NCI-H1694 (cell line): ENCODE measurements around the gene CFHR5.
"Not testable (repeated sequence)": the region's sequence is repeated elsewhere in the genome, so short reads cannot be mapped to it uniquely, and the experiment has no call there.

ENCODE experiments used
- DNase-seq: peaks from one replicate; lab custom pipeline; 2025; lab: John Stamatoyannopoulos, UW

Gene CFHR5

DNA sequence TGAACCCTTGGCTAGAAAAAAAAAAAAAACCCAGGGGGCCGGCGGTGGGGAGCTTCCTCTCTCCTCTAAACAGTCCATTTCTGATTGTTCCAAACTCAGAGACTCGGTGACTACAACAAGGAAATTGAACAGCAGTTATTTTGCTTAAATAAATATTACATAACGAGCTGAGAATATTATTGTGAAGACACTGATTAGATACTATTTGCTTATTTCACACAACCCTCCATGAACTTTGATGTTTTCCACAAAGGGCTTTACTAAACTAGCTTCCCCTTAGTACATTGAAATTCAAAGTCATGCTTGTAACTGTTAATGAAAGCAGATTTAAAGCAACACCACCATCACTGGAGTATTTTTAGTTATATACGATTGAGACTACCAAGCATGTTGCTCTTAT is at the start of gene CFHR5:
CFHR5 (plus strand) TSS at position 279 of the 400 bp plus-strand sequence; CDS start at position 388, 109 bp downstream.
- DNase-seq = no peak

DNA sequence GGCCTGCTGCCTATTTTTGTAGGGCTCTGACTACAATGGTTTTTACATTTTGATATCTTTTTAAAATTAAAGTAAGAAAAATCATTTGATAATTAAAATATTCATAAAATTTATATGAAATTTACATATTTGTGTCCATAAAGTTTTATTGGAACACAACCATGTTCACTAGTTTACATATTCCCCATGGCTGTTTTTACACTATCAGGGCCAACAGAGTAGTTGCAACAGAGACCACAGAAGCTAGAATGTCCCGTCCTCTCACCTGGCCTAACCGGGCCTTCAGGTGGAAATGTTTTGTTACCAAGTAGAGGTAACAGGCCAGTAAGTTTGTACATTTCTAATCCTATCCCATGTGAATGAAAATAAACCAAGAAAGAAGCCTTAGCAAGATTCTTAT is 44.5 kb upstream of the CFHR5 start:
- DNase-seq = not testable (repeated sequence)

DNA sequence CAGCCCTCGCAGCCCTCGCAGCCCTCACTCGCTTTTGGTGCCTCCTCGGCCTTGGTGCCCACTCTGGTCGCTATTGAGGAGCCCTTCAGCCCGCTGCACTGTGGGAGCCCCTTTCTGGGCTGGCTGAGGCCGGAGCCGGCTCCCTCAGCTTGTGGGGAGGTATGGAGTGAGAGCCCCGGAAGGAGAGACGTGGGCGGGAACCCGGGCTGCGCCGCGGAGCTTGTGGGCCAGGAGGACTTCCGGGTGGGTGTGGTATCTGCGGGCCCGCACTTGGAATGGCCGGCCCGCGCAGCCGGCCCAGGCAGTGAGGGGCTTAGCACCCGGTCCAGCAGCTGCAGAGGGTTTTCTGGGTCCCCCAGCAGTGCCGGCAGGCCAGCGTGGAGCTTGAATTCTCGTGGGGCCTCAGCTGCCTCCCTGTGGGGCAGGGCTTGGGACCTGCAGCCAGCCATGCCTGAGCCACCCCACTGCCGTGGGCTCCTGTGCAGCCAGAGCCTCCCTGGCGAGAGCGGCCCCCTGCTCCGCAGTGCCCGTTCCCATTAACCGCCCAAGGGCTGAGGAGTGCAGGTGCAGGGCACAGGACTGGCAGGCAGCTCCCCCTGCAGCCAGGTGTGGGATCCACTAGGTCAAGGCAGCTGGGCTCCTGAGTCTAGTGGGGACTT is 43.7 kb upstream of the CFHR5 start:
- DNase-seq = no peak

DNA sequence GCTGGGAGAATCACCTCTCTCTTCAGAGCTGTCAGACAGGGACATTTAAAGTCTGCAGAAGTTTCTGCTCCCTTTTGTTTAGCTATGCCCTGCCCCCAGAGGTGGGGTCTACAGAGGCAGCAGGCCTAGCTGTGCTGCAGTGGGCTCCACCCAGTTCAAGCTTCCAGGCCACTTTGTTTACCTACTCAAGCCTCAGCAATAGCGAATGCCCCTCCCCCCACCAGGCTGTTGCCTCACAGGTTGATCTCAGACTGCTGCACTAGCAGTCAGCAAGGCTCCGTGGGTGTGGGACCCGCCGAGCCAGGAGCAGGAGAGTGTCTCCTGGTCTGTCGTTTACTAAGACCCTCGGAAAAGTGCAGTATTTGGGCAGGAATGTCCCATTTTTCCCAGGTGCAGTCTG is 35.9 kb upstream of the CFHR5 start:
- not testable (repeated sequence) for DNase-seq

DNA sequence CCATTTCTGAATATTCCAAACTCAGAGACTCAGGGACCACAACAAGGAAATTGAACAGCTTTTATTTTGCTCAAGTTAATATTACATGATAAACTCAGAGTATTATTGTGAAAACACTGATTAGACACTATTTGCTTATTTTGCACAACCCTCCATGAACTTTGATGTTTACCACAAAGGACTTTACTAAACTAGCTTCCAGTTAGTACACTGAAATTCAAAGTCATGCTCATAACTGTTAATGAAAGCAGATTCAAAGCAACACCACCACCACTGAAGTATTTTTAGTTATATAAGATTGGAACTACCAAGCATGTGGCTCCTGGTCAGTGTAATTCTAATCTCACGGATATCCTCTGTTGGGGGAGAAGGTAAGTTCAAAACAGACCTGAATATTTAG is 33.8 kb upstream of the CFHR5 start, which contains the start of gene CFHR2:
CFHR2 (plus strand) TSS at position 171 of the 400 bp plus-strand sequence; CDS start at position 314, 143 bp downstream.
- not testable (repeated sequence) for DNase-seq

DNA sequence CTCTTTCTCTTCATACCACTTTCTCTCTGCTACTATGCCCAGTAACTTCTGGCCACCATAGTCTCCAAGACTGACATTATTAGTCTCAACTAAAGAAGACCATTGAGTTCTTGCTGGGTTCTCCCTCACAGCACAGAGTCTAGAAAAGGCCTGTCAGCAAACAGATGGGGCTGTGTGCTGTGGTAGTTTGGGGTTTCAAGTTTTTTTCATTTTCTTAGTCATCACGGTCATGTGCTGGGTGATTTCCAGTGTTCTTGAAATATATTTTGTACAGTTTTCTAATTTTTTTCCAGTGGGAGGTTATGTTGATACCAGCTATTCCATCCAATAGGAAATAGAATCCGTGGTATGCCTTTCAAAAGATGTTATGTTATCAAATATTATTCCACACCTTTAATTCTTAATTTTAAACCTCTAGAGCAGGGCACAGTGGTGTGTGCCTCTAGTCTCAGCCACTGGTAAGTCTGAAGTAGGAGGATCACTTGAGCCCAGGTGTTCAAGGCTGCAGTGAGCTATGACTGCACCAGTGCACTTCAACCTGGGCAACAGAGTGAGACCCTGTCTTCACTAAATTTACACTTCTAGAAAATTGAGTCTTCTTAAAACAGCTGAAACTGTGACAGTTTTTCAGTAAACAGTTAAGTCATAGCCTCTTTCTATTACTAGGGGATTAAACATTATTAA is 25.5 kb upstream of the CFHR5 start:
- DNase-seq = no peak

DNA sequence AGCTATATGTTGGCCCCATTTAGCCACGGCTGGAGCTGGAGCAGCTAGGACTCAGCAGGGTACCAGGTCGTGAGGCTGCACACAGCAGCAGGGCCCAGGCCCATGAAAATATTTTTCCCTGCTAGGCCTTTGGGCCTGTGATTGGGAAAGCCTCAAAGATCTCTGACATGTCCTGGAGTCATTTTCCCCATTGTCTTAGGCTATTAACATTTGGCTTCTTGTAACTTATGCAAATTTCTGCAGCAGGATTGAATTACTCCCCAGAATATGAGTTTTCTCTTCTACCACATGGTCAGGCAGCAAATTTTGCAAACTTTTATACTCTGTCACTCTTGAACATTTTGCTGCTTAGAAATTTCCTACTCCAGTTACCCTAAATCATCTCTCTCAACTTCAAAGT is 22.6 kb upstream of the CFHR5 start:
- no peak for DNase-seq

DNA sequence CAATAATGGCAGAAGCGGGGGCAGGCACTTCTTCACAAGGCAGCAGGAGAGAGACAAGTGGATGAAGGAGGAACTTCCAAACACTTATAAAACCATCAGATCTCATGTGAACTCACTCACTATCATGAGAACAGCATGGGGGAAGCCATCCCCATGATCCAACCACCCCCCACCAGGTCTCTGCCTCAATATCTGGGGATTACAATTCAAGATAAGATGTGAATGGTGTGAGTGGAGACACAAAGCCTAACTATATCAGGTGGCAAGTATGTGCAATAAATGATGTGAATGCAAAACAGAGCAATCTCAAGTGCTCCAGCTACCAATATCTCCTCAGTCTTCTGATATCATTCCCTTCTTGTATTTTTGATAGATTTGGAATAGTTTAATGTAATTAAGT is 21.4 kb upstream of the CFHR5 start:
- no peak for DNase-seq

DNA sequence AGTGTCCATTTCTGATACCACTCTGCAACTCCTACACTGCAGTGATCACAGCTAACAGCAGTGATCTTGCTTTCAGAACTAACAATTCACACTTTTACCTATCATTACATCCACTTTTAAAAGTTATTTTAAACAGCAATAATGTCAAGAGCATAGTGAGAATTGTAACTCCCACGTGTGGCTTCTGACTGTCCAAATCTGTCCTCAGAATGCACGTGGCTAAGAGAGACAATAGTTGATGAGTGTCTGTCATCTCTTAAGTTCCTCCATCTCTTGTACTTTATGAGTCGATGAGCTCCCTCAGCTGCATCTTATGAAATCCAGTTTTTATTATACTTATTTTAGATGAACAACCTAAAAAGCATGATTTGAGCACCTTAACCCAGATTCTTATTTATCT is 16.5 kb upstream of the CFHR5 start:
- no peak for DNase-seq

DNA sequence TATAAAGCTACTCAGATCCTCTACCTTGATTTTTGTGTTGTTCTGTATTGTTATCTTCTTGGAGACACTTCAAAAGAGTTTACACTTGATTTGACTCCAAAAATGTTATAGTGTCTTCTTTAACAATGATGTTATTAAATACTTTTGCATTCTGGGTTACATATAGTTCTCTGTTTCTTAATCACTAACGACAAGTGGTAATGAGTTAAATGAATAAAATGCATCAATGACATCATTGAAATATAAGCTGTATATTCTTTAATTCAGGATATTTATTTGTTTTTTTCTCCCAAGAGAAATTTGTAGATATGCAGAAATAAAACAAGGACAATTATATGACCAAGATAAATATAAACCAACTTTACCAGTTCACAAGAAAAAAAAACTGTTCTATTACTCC is 7.2 kb upstream of the CFHR5 start:
- no peak for DNase-seq

DNA sequence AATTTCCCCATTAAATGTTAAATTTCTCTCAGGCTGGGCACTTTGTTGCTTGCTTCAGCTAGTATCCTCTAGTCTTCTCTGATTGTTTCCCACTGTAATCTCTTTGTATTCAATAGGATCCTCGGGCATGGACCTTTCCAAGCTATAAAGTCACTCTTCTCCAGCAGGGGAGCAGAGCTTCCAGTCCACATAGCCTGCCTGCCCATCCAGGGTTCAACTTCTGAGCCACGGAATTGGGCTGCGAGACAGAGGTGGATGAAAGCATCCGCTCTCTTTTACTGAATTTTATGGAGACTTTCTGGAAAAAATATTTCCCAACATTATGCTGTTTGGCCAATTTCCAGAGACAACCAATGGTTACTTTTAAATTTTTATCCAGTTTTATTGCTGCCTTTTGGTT is 1.1 kb upstream of the CFHR5 start:
- DNase-seq = no peak

DNA sequence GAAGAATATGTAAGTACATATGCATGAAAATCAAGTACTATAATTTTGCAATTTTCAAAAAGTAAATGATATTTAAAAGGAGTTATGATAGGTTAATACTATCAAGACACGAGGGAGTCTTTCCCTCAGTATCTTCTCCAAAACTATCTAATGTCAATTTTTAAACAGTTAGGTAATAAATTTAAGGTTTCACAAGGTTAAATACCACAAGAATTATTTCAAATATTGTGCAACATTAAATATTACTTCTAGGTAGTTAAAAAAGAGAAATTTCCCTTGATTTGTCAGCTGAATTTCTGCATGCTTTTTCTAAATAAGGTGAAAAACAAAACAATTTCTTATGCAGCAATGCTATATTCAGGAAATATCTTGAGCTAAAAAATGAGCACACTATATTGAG is 3.5 kb downstream of the CFHR5 start:
- DNase-seq = no peak

DNA sequence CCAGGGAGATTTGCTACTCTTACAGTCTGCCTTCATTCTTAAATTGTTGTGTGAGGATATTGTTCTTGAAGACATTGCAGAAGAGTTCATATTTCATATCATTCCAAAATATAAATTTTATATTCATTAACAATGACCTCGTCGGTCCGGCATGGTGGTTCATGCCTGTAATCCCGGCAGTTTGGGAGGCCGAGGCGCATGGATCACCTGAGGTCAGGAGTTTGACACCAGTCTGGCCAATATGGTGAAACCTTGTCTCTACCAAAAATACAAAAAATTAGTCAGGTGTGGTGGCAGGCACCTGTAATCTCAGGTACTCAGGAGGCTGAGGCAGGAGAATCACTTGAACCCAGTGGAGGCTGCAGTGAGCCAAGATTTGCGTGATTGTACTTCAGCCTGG is 4.9 kb downstream of the CFHR5 start:
- DNase-seq = not testable (repeated sequence)

DNA sequence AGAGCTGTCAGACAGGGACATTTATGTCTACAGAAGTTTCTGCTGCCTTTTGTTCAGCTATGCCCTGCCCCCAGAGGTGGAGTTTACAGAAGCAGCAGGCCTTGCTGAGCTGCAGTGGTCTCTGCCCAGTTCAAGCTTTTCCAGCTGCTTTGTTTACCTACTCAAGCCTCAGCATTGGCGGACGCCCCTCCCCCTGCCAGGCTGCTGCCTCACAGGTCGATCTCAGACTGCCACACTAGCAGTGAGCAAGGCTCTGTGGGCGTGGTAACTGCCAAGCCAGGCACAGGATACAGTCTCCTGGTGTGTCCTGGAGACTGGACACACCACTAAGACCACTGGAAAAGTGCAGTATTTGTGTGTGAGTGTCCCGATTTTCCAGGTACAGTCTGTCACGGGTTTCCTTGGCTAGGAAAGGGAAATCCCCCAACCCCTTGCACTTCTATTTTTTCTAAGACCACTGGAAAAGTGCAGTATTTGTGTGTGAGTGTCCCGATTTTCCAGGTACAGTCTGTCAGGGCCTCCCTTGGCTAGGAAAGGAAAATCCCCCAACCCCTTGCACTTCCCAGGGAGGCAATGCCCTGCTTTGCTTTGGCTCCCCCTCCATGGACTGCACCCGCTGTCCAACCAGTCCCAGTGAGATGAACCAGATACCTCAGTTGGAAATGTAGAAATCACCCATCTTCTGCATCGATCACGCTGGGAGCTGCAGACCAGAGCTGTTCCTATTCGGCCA is 14.7 kb downstream of the CFHR5 start:
- not testable (repeated sequence) for DNase-seq

DNA sequence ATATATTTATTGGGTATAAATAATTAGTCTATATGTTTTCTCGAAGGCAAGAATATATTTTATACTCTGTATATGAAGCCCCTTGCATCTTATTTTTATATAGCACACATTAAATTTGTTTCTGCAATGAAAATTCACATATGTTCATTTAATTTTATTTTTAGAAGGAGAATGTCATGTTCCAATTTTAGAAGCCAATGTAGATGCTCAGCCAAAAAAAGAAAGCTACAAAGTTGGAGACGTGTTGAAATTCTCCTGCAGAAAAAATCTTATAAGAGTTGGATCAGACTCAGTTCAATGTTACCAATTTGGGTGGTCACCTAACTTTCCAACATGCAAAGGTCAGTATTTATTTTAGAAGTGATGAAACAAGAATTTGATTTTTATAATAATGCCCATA is 16.6 kb downstream of the CFHR5 start:
- no peak for DNase-seq

DNA sequence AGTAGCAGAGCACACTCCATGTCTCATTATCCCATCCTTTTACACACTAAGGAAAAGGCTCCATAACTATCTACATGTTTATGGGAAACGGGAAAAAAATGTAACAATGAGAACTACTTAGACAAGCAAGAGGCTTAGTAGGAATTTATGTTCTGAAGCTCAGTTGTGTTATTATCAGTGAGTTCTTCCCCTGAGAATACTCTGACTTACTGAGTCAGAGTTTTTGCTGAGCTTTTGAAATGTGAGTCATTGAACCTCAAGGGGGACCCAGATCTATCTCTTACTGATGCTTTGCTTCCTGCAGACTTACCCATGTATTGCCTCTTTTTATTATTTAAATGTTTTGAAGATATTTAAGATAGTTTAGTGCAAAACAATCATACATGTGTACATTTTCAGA is 20.1 kb downstream of the CFHR5 start:
- no peak for DNase-seq

DNA sequence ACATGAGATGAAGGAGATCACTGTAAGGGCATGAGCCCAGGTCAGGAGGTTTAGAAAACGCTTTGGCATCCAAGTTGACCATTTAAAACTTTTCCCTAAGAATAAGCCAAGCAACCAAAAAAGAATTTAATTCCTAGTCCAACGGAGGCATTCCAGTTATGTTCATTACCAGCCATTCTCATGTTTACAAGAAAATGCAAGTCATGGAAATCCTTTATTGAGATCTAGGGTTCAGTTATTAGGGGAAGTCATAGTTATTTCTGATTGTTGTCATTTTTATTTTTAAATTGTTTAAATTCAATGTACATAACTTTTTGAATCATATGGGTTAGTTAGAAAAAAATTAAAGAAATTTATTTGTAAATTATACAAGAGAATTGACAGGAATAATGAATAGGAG is 24.5 kb downstream of the CFHR5 start:
- no peak for DNase-seq

DNA sequence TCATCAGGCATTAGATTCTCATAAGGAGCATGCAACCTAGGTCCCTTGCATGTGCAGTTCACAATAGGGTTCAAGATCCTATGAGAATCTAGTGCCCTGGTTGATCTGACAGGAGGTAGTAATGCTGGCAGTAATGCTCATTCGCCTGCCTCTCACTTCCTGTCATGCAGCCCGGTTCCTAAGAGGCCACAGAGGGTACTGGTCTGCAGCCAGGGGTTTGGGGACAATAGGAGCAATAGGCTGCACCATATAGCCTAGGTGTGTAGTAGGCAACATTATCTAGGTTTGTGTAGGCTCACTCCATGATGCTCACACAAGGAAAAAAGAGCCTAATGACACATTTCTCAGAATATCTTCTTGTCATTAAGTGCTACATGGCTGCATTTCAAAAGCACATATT is 25.8 kb downstream of the CFHR5 start:
- no peak for DNase-seq

DNA sequence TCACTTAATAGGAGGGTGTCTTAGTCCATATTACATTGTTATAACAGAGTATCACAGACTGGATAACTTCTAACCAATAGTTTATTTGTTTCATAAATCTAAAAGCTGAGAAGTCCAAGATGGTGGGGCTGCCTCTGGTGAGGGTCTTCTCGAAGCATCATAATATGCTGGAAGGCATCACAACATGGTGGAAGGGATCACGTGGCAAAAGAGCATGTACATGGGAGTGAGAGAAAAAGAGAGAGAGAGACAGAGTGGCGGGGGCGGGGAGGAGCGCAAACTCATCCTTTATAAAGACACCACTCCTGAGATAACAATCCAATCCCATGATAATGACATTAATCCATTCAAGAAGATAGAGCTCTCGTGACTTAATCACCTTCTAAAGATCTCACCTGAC is 31.5 kb downstream of the CFHR5 start:
- DNase-seq = no peak

DNA sequence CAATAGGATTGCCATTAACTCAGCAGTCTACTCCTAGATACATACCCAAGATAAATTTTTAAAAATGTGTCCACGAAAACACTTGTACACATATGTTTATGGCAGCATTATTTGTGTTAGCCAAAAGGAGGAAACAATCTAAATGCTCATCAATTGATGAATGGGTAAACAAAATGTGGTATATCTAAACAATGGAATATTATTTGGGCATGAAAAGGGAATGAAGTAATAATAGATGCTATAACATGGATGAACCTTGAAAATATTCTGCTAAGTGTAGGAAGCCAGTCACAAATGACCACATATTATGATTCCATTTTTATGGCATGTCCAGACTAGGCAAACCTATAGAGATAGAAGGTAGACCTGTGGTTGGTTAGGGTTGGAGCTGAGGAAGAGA is 34.3 kb downstream of the CFHR5 start:
- no peak for DNase-seq

DNA sequence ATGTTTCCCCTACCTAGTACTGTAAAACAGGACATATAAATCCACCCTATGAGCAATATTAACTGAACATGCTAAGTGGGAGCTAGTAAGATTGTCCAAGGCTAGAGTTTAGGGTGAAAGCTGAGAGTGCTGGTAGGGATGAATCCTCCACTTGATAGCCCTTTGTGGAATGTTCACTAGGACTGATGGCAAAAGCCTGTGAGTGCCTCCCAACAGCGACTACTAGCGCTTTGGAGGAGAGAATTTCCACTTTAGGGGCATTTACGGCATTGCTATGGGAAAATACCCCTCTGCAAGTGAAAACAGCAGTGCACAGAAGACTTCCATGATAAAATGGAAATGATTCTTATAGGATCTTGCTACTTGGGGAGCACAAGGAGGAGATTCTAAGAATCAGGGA is 35.9 kb downstream of the CFHR5 start:
- DNase-seq = no peak

DNA sequence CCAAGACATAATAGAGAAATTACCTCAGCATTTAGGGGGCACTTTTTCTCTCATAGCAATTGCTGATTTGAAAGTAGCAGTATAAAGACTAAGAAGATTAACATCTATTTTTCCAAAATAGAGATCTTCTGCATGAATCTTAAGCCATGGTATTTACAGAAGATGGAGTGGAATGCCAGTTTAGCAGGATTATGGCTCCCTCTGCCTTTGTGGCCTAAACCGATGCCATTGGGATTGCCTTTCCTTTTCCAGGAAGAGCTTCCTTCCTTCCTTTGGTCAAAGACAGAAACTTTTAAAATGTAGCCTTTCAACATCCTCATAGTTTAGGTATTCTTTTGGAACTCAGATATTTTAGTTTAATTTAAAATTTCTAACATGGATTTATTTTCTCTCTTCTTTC is 39.4 kb downstream of the CFHR5 start:
- DNase-seq = no peak

DNA sequence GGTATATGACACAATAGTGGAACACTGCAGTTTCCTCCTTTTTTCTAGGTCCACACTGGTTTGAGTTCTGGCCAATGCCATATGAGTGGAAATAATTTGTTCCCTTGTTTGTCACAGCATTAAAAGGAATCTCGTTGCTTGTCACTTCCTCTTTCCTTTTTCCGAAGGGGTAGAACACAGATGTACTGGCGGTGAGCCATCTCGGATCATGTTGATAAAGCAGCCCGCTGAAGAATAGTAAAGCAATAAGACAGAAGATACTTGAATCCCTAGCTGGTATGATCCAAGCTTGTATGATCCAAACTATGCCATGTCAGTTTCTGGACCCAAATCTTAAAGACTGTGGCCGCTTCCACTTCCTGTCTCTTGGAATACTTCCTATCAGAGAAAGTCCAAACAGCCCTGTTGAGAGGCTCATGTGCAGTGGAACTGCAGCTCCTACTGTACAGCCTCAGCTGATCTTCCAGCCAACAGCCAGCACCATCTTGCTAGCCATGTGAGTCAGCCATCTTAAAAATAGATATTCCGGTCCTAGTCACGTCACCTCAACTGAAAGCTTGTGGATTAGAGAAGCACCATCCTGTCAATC is 40.3 kb downstream of the CFHR5 start:
- DNase-seq = no peak
